NCI-H2081 (cell line): ENCODE results near the gene PLXDC1.

Experiments used
- DNase-seq, 2 experiments: peaks; one replicate each; lab custom pipeline; 2025; lab: John Stamatoyannopoulos, UW

Gene PLXDC1

DNA sequence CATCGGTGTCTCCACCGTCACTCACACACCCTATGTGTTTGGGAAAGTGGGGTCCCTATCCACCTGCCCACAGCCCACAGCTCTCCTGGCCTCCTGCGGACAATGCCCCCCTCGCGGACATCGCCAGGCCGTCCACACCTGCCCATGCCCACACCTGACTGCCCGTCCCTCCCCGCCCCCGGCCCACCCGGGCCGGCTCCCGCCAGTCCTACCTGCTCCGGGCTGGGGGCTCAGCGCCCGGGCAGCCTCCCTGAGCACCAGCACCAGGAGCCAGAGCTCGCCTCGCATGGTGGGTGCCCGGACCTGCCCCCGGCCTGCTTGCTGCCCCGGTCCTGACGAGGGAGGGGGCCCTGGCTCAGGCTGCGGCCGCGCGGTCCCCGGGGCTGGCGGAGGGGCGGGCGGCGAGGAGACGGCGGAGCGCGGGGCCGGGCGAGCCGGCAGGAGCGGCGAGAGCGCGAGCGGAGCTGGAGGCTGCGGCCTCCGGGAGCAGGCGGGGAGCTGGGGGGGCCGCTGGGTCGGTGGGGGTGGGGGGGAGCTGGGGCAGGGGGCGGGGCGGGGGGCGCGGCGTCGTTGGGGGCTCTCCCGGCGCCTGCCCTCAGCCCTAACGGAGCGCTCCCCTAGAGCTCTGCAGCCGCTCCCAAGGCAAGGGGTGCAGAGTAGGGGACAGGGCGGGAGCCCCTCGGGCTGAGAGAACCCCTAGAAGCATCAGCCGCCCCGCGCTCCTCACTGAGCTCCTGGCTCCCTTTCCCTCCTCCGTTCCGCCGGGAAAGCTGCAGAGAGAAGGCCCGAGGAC, at the start of gene PLXDC1:
PLXDC1 (minus strand) TSS at position 488 of the 793 bp plus-strand sequence; CDS start at position 288, 200 bp downstream.
- DNase-seq, result no peak

DNA sequence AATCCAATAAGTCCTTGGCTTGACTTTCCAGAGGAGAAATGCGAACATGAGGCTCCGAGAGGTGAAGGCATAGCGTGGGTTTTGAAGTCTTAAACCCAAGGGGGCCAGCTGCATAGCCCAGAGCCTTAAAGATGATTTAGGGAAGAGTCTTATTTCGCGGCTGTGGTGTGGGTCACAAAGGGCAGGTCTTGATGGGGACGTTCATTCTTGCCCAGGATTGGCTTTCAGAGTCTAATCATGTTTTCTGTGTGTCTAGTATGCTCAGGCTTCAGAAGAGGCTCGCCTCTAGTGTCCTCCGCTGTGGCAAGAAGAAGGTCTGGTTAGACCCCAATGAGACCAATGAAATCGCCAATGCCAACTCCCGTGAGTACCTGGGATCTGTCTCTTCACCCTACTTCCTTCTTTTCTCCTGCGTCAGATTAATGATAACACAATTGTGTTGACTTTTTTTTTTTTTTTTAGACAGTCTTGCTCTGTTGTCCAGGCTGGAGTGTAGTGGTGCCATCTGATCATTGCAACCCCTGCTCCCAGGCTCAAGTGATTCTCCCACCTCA, 49.6 kb upstream of the PLXDC1 start:
- no peak for DNase-seq

DNA sequence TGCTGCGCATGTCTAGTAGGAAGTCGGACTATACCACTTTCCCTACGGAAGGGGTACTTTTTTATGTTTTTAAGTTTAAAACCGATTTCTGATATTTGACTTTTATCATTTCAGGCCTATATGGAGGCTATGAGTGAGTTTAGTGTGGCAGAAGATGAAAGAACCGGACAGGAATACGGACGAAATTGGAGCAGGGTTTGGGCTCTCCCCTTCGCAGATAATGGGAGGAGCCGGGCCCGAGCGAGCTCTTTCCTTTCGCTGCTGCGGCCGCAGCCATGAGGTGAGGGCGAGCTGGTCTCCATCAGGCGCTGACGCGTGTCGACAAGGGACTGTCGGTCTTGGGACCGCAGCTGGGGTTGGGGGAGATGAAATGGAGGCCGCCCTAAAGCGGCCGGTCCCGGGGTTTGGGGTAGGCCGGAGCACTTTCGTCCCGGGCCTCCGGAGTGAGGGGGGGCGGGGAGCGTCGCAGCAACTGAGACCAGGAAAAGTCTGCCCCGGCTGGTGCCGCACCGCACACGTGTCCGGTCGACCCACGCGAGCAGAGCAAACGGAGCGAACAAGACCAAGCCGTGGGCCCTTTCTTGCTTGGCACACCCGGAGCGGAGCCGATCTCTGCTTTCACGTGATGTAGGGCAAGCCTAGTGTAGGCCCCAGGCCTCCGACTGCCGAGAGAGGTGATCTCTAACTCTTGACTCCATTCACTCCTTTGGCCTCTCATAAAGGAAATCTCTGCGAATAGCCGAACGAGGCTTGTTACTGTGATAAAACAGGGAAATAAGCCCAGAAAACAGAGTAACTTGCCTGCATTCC, 48.8 kb upstream of the PLXDC1 start, which contains the start of gene RPL19:
RPL19 (plus strand) TSS at position 214 of the 810 bp plus-strand sequence; CDS start at position 276, 62 bp downstream.
- DNase-seq, result peak in 1 of 2 experiments; percentile 84

- peak; percentile 96 for DNase-seq
Measured at GRCh38 chr17:39199820-39200069, 48.3 kb upstream of the PLXDC1 start.

GRCh38 chr17:39198186-39198566, 46.7 kb upstream of the PLXDC1 start:
- DNase-seq, result no peak

DNA sequence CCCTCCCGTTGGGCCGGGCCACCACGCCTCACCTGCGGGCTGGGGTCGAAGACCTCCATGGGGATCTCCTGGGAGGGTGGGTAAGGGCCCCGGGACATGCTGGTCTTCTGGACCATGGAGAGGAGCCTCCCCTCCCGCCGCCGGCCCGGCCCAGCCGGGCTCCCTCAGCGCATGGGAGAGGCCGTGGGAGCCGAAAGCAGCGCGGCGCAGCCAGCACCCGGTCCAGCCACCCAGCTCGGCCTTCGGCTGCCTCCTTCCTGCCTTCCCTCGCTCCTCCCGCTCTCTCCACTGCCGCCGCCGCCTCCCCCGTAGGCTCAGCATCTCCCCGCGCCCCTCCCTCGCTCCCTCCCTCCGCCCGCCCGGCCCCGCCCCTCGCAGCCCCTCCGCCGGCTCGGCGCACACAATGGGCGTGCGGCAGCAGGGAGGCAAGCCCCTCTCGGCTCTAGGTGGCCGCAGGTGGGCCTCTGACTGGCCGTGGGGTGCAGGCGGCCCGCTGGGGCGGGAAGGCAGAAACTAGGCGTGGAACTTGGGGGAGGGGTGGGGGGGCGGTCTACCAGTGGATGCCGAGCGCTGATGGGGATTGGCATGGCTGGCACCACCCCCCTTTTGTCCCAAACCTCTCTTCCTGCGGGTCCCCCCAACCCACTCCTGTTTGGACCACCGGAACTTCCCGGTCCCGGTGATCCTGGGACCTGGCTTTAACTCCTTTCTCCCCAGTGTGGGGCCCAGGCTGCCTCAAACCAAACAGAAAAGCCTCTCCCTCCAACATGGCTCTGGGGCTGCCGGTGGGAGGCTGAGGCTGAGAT, 46.1 kb upstream of the PLXDC1 start, which contains the start of gene CACNB1:
CACNB1 (minus strand) TSS at position 290 of the 806 bp plus-strand sequence; CDS start at position 116, 174 bp downstream.
- peak; percentile 80 to 85 for DNase-seq

GRCh38 chr17:39196808-39197291, 45.4 kb upstream of the PLXDC1 start:
- peak in 1 of 2 experiments; percentile 47 for DNase-seq

DNA sequence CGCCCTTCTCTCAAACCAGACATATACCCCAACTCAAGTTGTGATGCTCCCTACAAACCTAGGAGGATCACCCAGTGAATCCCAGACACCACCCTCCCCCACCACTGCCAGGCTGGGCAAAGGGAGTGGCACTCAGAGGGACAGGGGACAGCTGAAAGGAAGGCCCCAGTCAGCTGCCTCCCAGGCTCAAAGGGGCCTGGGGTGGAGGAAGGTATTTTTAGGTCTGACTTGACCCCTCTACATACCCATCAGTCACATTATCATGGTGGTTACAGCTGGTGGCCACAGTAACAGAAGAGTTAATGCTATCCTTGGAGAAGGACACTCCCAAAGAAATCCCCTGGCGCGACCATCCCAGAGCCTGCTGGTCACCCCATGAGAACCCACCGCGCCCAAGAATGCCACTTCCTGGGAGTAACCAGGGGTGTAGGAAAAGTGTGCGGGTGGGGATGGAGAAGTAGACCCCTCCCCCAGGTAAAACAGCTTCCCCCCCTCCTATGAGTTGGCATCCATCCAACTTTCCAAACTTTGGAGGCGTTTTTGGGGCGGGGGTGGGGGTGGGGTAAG, 44.9 kb upstream of the PLXDC1 start:
- no peak for DNase-seq

DNA sequence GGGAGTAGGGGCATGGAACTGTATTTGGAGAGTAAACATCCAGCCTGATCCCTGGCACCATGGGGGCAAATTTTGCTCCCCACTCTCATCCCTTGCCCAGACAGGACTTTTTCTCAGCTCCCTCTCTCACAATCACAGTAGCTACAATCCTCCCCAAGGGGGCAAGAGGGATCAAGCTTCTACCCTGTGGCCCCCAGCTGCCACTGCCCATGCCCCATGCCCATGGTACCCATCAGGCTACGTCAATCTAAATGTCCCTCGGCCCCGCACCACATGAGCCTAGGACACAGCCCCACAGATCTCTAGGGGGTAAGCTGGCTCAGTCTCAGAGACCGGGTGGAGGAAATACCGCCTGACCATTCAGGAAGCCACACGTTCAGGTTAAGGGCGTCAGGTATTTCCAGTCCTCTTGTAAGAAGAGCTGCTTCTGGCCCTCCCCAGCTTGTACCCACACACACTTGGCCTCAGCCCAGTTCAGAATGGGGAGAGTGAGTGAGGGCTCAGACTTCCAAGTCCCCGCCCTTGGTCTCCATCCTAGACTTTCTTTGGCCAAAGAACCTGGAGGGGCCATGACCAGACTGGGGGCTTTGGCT, 44.2 kb upstream of the PLXDC1 start:
- no peak for DNase-seq

- no peak for DNase-seq
Measured at GRCh38 chr17:39194985-39195524, 43.6 kb upstream of the PLXDC1 start.

- no peak for DNase-seq
Measured at GRCh38 chr17:39194089-39194984, 42.9 kb upstream of the PLXDC1 start.

DNA sequence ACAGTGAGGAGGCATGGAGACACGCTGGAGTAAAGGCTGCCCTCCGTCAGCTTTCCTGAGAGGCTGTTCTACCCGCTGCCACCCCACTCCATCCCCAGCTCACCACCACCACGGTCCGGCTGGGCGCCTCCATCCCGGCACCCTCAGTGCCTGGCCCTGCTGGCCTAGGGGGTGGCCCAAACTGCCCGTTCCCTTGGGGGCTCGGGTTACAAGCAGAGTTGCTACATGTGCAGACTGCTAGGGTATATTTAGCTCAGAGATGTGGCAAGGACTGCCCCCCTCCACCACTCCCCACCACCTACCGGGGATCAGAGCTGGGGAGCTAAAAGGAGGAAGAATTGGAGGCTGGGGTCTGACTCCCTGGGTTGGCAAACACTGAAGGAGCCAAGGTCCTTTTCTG, 41.9 kb upstream of the PLXDC1 start:
- DNase-seq, result no peak

- DNase-seq, result no peak
Measured at GRCh38 chr17:39192901-39193300, 41.5 kb upstream of the PLXDC1 start.

GRCh38 chr17:39191750-39192510, 40.5 kb upstream of the PLXDC1 start:
- no peak for DNase-seq

GRCh38 chr17:39187152-39187830, 35.9 kb upstream of the PLXDC1 start:
- no peak for DNase-seq

- DNase-seq, result peak; percentile 56 to 78
Measured at GRCh38 chr17:39186481-39187002, 35.1 kb upstream of the PLXDC1 start.

DNA sequence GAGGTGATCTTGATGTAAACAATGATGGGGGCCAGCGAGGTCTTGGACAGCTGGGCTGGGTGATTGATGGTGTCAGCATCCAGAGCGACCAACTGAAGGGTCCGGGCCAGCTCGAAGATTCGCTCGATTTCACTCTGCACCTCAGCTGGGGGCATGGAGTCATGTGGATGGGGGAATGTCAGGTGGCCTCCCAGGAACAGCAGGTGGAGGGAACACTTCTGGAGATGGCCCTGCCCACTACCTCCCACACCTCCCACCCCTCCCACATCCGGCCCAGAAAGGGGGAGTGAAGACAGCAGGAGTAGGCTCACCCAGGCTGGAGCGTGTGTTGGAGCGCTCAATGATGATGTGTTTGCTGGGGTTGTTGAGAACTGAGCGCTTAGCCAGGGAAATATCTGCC, 32.3 kb upstream of the PLXDC1 start:
- DNase-seq, result no peak

DNA sequence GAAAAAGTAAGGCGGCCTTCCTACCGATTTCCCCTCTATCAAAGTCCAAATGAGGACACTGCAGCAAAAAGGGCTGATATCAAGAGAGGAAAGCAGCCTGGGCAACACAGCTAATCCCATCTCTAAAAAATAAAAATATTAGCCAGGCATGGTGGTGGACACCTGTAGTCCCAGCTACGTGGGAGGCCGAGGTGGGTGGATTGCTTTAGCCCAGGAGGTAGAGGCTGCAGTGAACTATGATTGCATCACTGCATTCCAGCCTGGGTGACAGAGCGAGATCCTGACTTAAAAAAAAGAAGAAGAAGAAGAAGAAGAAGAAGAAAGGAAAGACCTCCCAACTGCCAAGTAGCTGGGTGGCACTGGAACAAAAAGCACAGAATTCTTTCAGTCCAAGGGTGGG, 31.6 kb upstream of the PLXDC1 start:
- no peak for DNase-seq
